GM21723 (cell line): ENCODE data around the gene PMVK.

Experiments used
- ATAC-seq: cut with Tn5 transposase; IDR thresholded peaks from one replicate; pipeline ENCODE4 v1.9.1; 2021; ENCODE audit warnings: mild to moderate bottlenecking, moderate library complexity; ENCODE audit not compliant: unreplicated experiment

The PMVK gene

GRCh38 chr1:154967331-154967950 lies 30.9 kb upstream of the PMVK start:
- no peak for ATAC-seq

- ATAC-seq, result no peak
Measured at GRCh38 chr1:154966111-154966510, 29.6 kb upstream of the PMVK start.

- no peak for ATAC-seq
Measured at GRCh38 chr1:154964359-154964758, 27.8 kb upstream of the PMVK start.

DNA sequence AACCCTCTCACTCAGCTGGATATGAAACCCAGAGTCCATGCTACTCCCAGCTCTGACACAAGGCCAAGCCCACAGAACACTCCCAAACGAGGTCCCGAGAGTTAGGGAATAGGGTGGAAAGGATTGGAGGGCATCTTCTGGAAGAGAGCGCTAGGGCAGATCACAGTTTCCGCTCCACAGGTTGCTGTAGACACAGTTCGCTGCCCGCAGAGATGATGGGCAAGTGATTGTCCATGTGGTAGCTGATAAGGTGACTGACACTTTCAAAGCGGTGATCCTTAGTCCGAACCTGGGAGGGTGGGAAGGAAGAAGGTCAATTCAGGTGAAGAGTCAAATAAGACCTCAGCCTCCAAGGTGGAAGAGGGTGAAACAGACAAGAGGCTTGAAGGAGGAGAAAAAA lies 27.1 kb upstream of the PMVK start:
- ATAC-seq, result no peak

DNA sequence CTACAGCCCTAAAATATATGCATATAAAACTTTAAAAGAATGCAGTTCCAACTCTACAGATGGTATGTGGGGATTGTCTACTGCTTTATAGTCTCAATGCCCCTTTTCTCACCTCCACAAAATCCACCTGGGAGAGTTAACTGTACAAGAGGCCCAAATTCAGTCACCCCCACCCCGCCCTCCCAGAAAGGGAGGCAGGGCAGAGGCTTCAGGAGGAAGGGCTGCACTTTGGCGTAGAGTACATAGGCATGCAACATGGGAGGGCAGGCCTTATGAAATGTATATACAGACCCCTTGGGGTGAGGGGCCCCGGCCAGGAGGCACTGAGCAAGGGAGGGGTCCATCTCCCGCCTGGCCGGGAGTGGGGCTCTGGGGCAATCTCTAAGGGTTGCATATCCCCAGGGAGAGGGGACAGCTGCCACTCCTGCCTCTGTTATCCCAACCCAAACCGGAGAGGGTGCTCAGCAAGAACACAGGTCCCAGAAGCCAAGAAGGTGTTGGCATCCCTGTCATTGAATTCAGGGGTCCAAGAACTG lies 26.3 kb upstream of the PMVK start:
- ATAC-seq, result no peak

DNA sequence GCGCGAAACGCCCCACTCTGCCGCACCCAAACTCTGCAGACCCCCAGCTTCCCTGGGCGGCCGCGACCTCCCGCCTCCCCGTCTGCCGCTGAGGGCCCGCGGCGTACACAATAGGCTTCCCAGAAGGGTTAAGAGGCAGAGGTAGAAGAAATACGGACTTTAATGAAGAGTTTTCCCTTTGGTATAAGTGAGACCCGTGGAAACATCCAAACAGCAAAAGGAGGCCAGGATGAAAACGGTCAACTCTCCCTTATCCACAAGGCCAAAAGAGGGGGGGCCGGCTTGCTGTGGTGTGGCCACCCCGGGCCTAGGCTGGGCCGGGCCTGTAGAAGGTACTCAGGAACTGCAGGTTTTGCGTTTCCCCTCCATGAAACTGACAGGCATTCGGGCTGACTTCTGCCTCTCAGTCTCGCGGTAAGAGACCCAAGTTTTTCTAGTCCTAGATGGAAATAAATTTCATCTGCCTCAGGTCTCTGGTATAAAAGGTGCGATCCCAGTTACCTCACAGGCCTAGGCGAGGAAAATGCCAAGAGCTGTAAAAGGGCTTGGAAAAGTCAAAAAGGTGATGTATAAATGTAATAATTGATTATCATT lies 25.7 kb upstream of the PMVK start:
- peak; percentile 3 for ATAC-seq

- peak; percentile 74 for ATAC-seq
Measured at GRCh38 chr1:154961207-154962155, 25.0 kb upstream of the PMVK start, which contains the start of gene PYGO2. Gene PYGO2 (minus strand): TSS chr1:154961782. CDS start chr1:154961576, 206 bp downstream.

- no peak for ATAC-seq
Measured at GRCh38 chr1:154960446-154961136, 24.1 kb upstream of the PMVK start.

DNA sequence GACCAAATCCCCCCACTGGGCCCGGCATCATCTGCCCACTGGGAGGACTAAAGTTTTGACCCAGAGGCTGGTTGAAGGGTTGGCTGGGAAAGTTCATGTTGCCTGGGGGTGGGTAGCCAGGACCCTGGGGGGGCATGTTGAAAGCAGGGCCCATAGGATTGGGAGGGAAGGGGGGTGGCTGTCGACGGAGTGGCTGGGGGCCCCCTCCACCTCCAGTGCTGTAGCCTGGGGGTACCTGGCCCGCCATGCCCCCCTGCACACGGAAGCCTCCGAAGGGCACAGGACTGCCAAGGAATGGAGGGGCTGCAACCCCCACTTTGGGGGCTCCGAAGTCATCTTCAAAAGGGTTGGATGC lies 22.9 kb upstream of the PMVK start:
- no peak for ATAC-seq

DNA sequence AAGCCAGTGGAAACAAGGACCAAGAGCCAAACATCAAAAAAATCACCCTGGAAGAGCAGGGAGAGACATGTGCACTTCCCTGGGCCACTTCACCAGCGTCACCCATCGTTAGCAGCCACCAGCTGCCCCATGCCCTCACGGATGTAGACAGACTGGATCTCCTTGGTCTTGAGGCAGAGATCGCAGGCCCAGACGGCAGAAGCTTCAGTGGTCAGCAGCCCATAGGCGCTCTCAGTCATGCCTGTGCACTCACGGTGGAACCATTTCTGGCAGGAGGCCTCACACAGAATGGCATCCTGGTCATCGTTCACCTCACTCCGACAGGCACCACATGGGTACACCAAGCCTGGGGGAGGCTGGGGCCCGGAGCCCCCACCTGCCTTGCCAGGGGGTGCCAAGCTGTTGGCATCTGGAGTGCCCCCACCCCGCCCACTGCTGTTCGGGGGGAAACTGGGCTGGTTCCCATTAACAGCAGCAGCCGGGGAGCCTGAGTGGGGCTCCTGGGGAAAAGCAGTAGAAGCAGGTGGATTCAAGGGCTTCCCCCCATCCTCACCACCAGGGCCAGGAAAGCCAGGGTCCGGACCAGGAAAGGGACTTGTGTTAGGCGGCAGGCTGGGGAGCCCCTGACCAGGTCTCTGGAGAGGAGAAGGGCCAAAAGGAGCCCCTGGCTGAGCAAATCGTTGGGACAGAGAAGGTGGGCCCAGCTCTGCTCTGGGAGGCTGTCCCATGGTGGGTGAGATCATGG lies 22.3 kb upstream of the PMVK start:
- no peak for ATAC-seq

DNA sequence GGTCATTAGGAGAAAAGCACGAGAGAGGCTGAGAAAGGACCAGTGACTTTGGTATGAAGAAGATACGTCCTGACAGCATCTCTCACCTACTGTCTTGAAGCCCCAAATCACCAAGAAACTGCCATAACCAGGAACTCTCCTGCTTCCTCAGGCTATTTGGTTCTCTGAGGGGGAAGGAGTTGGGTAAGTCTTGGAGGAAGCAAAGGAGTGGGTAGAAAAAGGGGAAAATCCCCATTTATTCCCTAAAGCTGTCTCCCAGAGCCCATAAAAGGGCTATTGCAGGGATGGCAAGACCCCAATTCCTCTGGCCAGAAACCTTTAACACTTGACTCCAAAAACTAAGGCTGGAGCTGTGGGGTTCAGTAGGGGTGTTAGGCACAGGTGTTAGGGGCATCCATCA lies 21.5 kb upstream of the PMVK start:
- ATAC-seq, result no peak

GRCh38 chr1:154957091-154957657 lies 20.7 kb upstream of the PMVK start:
- no peak for ATAC-seq

- ATAC-seq, result no peak
Measured at GRCh38 chr1:154956544-154956941, 20.0 kb upstream of the PMVK start.

DNA sequence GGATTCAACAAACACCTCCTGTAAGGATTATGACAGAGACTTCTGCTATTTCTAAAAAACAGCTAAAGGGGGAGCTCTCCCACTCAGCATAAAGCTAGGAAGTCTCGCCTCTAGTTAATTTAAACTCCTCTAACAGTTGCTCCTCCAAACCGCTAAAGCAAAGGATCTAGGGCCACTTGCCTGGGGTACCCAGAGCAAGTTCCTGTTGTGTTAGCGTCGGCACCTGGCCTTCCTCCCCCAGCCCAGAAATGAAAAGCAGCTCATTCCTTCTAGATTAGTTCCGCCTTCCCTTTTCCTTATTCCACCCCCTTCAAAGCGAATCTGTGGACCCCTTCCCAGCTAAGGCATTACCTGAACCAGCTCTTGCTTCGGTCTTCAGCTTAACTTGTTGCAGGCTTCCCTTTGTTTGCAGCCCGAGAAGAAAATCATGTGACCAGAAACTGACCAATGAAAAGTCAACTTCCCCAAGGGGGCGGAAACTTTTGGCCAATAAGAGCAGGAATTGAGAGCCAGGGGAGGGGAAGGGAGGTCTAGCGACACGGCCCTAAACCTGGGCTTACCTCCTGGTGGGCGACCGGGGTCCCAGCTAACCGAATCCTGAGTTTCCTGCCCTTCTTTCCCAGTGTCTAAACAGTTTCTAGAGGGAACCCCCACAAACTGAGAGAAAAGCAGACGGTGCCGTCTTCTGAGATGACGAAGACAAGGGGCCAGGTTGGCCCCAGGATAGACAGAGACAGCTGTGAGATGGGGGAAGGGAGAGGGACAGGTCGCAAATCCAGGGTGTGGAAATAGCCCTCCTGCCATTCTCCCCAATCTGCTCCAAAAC lies 19.4 kb upstream of the PMVK start, which contains the start of gene PBXIP1:
TSS of gene PBXIP1 (minus strand) at position 382 of the 826 bp plus-strand sequence. CDS start 2,378 bp downstream, outside the sequence.
- ATAC-seq, result peak; percentile 60

DNA sequence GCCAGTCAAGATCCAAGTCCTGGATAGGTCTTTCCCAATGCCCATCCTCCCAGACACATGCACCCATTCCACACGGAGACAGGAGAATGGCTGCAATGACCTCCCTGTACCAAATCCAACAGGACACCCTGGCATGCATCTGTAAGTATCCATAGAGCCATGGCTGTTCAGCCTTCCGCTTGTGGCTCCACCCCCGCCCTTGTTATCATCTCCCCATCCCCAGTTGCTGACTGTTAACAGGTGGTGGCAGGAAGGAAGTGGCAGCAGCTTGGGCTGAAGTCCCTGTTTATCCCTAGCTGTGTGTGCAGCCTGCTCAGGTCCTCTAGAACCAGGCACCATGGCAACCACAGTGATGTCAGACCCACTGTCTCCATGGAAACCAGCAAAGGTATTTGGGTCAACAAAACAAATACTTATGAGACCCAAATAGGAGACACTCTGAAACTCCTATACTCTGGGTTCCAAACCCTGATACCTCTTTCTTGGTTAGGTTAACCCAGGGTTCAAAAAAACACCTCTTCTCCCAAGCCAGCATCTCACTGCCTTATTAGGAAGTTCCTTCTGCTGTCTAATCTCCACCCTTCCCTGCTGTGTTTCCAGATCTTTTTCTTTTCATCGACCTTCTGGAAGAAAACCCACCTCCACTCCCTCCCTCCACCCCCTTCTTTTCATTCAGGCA lies 18.7 kb upstream of the PMVK start:
- ATAC-seq, result peak; percentile 49

- no peak for ATAC-seq
Measured at GRCh38 chr1:154954541-154954940, 18.0 kb upstream of the PMVK start.

- ATAC-seq, result no peak
Measured at GRCh38 chr1:154953611-154954038, 17.1 kb upstream of the PMVK start.

GRCh38 chr1:154952664-154953063 lies 16.1 kb upstream of the PMVK start:
- no peak for ATAC-seq
